HepG2 (cell line): ENCODE data around the gene ZNF90. TPM values are rescaled to one million over a fixed set of nuclear protein-coding genes. Genes with fewer than 3 reads are reported as not detected.

Experiments
- AHR ChIP-seq: IDR thresholded peaks from 2 replicates; pipeline ENCODE4 v1.6.1; 2018; ENCODE audit warnings: missing genetic modification reagents, missing compliant biosample characterization
- ARNTL ChIP-seq: sonication (generic); formaldehyde crosslinking; IDR thresholded peaks from 2 replicates; pipeline ENCODE4 v1.4.0; 2020; ENCODE audit warnings: mild to moderate bottlenecking, missing genetic modification reagents
- CREB1 ChIP-seq, 2 experiments: fragments of 450-650 bp in 1 of 2; IDR thresholded peaks; 2 replicates each; pipeline ENCODE4 v1.6.1; 2016 to 2017; ENCODE audit warnings: control low read depth in 1 of 2, mild to moderate bottlenecking in 1 of 2, missing compliant biosample characterization in 1 of 2, missing genetic modification characterization in 1 of 2
- MEIS2 ChIP-seq: sonication (generic); formaldehyde crosslinking; IDR thresholded peaks from 2 replicates; pipeline ENCODE4 v1.9.0; 2021; ENCODE audit warnings: mild to moderate bottlenecking, missing genetic modification reagents
- NFKB2 ChIP-seq: sonication (generic); formaldehyde crosslinking; IDR thresholded peaks from 2 replicates; pipeline ENCODE4 v1.4.0; 2020; ENCODE audit warnings: missing genetic modification reagents, borderline replicate concordance
- NKX3-1 ChIP-seq: sonication (generic); formaldehyde crosslinking; IDR thresholded peaks from 2 replicates; pipeline ENCODE4 v1.5.0; 2020; ENCODE audit warnings: missing genetic modification reagents
- RFXANK ChIP-seq: IDR thresholded peaks from 2 replicates; pipeline ENCODE4 v1.6.1; 2016
- SRSF9 ChIP-seq: fragments of 200-400 bp; formaldehyde crosslinking; IDR thresholded peaks from 2 replicates; pipeline ENCODE4 v1.6.1; 2018; ENCODE audit warnings: borderline replicate concordance, mild to moderate bottlenecking, low read depth, low read length; ENCODE audit not compliant: insufficient read depth, poor library complexity, severe bottlenecking
- UBTF ChIP-seq: sonication (generic); formaldehyde crosslinking; IDR thresholded peaks from 2 replicates; pipeline ENCODE4 v1.4.0; 2020; ENCODE audit warnings: mild to moderate bottlenecking, missing genetic modification reagents
- ZBTB26 ChIP-seq: IDR thresholded peaks from 2 replicates; pipeline ENCODE4 v1.6.1; 2016; ENCODE audit warnings: missing compliant biosample characterization, missing genetic modification reagents, borderline replicate concordance
- ZFP36 ChIP-seq: fragments of 150-350 bp; IDR thresholded peaks from 2 replicates; pipeline ENCODE4 v1.6.1; 2018; ENCODE audit warnings: borderline replicate concordance, low read length, low read depth; ENCODE audit not compliant: partially characterized antibody
- ZFP91 ChIP-seq: sonication (generic); formaldehyde crosslinking; IDR thresholded peaks from 2 replicates; pipeline ENCODE4 v1.9.0; 2022; ENCODE audit warnings: missing genetic modification reagents, mild to moderate bottlenecking, borderline replicate concordance
- polyA plus RNA-seq, 8 experiments: library from polyadenylated mRNA; depleted of rRNA in 3 of 8; stranded (reverse) in 7 of 8; unstranded in 1 of 8; fragments of >200 nt; fragmentation: Illumina TruSeq in 4 of 8; extraction: Trizol in 4 of 8; gene quantifications; 2 replicates each; pipeline versions ENCODE4 v1.2.1 to v1.2.3, GENCODE V29; 2011 to 2016; ENCODE audit warnings: low read depth in 4 of 8, missing spikeins in 1 of 8, mixed read lengths in 1 of 8; ENCODE audit not compliant: insufficient read depth in 1 of 8
- total RNA-seq, 5 experiments: library from RNA; depleted of rRNA; stranded (reverse); fragments of >200 nt; fragmentation: Illumina TruSeq; extraction: Trizol; gene quantifications; 2 replicates each; pipeline ENCODE4 v1.2.3, GENCODE V29; 2016; ENCODE audit warnings: low read depth in 1 of 5
- TF ChIP-seq, protein P1 (sequence below): sonication (generic); formaldehyde crosslinking; IDR thresholded peaks from 2 replicates; pipeline ENCODE4 v1.4.0; 2020; ENCODE audit warnings: low read depth, mild to moderate bottlenecking, missing genetic modification reagents
- TF ChIP-seq, protein P2 (sequence below): sonication (generic); formaldehyde crosslinking; IDR thresholded peaks from 2 replicates; pipeline ENCODE4 v1.4.0; 2020; ENCODE audit warnings: missing genetic modification reagents
- TF ChIP-seq, protein P3 (sequence below): IDR thresholded peaks from 2 replicates; pipeline ENCODE4 v1.6.1; 2016; ENCODE audit warnings: low read depth, control low read depth

ZNF90 gene
- total and polyA plus RNA-seq, 2 of the 13 experiments (the other 11 are each of a cell fraction or from before 2014, with no cell fraction given), result 2.1 to 3.8 TPM

GRCh38 chr19:20039203-20039723 lies 38.5 kb upstream of the ZNF90 start, which contains the start of gene ZNF682 (continued):
- no peak for TF ChIP-seq AHR (CRISPR knock-in tag)
- TF ChIP-seq SRSF9, result no peak
- TF ChIP-seq ARNTL, result 0 out of 2 replicates have a peak, but pooled peaks have one; percentile 44
- TF ChIP-seq, protein P1, sequence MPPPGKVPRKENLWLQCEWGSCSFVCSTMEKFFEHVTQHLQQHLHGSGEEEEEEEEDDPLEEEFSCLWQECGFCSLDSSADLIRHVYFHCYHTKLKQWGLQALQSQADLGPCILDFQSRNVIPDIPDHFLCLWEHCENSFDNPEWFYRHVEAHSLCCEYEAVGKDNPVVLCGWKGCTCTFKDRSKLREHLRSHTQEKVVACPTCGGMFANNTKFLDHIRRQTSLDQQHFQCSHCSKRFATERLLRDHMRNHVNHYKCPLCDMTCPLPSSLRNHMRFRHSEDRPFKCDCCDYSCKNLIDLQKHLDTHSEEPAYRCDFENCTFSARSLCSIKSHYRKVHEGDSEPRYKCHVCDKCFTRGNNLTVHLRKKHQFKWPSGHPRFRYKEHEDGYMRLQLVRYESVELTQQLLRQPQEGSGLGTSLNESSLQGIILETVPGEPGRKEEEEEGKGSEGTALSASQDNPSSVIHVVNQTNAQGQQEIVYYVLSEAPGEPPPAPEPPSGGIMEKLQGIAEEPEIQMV (CRISPR knock-in tag), result no peak
- TF ChIP-seq UBTF, result peak; percentile 82
- TF ChIP-seq NKX3-1, result no peak
- peak; percentile 54; the same call in 1 of the 2 replicates for TF ChIP-seq ZFP91
- TF ChIP-seq RFXANK (CRISPR knock-in tag), result no peak
- TF ChIP-seq ZFP36, result no peak
- TF ChIP-seq CREB1 (IDR thresholded peaks at IDR 0.05), result peak; percentile 26; the same call in 1 of the 2 replicates
- peak; percentile 63 for TF ChIP-seq CREB1 (CRISPR knock-in tag; IDR thresholded peaks at IDR 0.05)
- 0 out of 2 replicates have a peak, but pooled peaks have one; percentile 19 for TF ChIP-seq MEIS2 (CRISPR knock-in tag)
- TF ChIP-seq, protein P2, sequence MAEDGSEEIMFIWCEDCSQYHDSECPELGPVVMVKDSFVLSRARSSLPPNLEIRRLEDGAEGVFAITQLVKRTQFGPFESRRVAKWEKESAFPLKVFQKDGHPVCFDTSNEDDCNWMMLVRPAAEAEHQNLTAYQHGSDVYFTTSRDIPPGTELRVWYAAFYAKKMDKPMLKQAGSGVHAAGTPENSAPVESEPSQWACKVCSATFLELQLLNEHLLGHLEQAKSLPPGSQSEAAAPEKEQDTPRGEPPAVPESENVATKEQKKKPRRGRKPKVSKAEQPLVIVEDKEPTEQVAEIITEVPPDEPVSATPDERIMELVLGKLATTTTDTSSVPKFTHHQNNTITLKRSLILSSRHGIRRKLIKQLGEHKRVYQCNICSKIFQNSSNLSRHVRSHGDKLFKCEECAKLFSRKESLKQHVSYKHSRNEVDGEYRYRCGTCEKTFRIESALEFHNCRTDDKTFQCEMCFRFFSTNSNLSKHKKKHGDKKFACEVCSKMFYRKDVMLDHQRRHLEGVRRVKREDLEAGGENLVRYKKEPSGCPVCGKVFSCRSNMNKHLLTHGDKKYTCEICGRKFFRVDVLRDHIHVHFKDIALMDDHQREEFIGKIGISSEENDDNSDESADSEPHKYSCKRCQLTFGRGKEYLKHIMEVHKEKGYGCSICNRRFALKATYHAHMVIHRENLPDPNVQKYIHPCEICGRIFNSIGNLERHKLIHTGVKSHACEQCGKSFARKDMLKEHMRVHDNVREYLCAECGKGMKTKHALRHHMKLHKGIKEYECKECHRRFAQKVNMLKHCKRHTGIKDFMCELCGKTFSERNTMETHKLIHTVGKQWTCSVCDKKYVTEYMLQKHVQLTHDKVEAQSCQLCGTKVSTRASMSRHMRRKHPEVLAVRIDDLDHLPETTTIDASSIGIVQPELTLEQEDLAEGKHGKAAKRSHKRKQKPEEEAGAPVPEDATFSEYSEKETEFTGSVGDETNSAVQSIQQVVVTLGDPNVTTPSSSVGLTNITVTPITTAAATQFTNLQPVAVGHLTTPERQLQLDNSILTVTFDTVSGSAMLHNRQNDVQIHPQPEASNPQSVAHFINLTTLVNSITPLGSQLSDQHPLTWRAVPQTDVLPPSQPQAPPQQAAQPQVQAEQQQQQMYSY (CRISPR knock-in tag), result peak; percentile 85
- TF ChIP-seq ZBTB26 (CRISPR knock-in tag), result no peak
- TF ChIP-seq, protein P3, sequence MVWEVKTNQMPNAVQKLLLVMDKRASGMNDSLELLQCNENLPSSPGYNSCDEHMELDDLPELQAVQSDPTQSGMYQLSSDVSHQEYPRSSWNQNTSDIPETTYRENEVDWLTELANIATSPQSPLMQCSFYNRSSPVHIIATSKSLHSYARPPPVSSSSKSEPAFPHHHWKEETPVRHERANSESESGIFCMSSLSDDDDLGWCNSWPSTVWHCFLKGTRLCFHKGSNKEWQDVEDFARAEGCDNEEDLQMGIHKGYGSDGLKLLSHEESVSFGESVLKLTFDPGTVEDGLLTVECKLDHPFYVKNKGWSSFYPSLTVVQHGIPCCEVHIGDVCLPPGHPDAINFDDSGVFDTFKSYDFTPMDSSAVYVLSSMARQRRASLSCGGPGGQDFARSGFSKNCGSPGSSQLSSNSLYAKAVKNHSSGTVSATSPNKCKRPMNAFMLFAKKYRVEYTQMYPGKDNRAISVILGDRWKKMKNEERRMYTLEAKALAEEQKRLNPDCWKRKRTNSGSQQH (CRISPR knock-in tag), result peak; percentile 63; the same call in 1 of the 2 replicates
- 0 out of 2 replicates have a peak, but pooled peaks have one; percentile 21 for TF ChIP-seq NFKB2 (CRISPR knock-in tag)
